ENCODE measurements around the gene FETUB.

Gene FETUB

GRCh38 chr3:186639778-186640472 lies at the start of gene FETUB:
FETUB (plus strand) TSS chr3:186640399; CDS start chr3:186640461, 62 bp downstream.
- DNase-seq = no peak

GRCh38 chr3:186590580-186591295 lies 49.5 kb upstream of the FETUB start:
- DNase-seq = no peak

- no peak for DNase-seq
Observed at GRCh38 chr3:186592682-186593081, 47.5 kb upstream of the FETUB start.

- no peak for DNase-seq
Observed at GRCh38 chr3:186593862-186594261, 46.3 kb upstream of the FETUB start.

- no peak for DNase-seq
Observed at GRCh38 chr3:186594591-186595113, 45.5 kb upstream of the FETUB start.

GRCh38 chr3:186596568-186597287 lies 43.5 kb upstream of the FETUB start:
- DNase-seq = no peak

GRCh38 chr3:186598108-186598784 lies 42.0 kb upstream of the FETUB start:
- no peak for DNase-seq

GRCh38 chr3:186598794-186599141 lies 41.4 kb upstream of the FETUB start:
- DNase-seq = no peak

GRCh38 chr3:186599142-186599784 lies 40.9 kb upstream of the FETUB start:
- no peak for DNase-seq

GRCh38 chr3:186599785-186600166 lies 40.4 kb upstream of the FETUB start:
- no peak for DNase-seq

- no peak for DNase-seq
Observed at GRCh38 chr3:186600896-186601295, 39.3 kb upstream of the FETUB start.

- no peak for DNase-seq
Observed at GRCh38 chr3:186603159-186603558, 37.0 kb upstream of the FETUB start.

- peak; percentile 44 for DNase-seq
Observed at GRCh38 chr3:186605078-186605477, 35.1 kb upstream of the FETUB start.

GRCh38 chr3:186605561-186606545 lies 34.3 kb upstream of the FETUB start:
- DNase-seq = no peak

GRCh38 chr3:186608624-186609215 lies 31.5 kb upstream of the FETUB start:
- no peak for DNase-seq

- peak; percentile 49 for DNase-seq
Observed at GRCh38 chr3:186609247-186609868, 30.8 kb upstream of the FETUB start.

- no peak for DNase-seq
Observed at GRCh38 chr3:186612065-186612464, 28.1 kb upstream of the FETUB start.

GRCh38 chr3:186612721-186613636 lies 27.2 kb upstream of the FETUB start, which contains the start of gene AHSG:
AHSG (plus strand) TSS chr3:186613060; CDS start chr3:186613142, 82 bp downstream.
- no peak for DNase-seq

- DNase-seq = no peak
Observed at GRCh38 chr3:186613637-186614265, 26.4 kb upstream of the FETUB start.
